Measurements from ENCODE around the gene EEF1A2.

GRCh38 chr20:63469019-63469712 lies 29.7 kb downstream of the EEF1A2 start:
- TF ChIP-seq JAZF1 (CRISPR knock-in tag; IDR thresholded peaks at IDR 0.05) (no peak), ZSCAN18 (CRISPR knock-in tag; IDR thresholded peaks at IDR 0.05) (no peak), PRRX2 (CRISPR knock-in tag; IDR thresholded peaks at IDR 0.05) (no peak), CTCF (IDR thresholded peaks at IDR 0.05) (no peak), USF1 (CRISPR knock-in tag; IDR thresholded peaks at IDR 0.05) (no peak), ARID4B (CRISPR knock-in tag; IDR thresholded peaks at IDR 0.05; ENCODE audit: borderline replicate concordance) (no peak), RELA (CRISPR knock-in tag; IDR thresholded peaks at IDR 0.05; ENCODE audit: borderline replicate concordance) (no peak), NR3C1 (CRISPR knock-in tag; conservative IDR thresholded peaks at IDR 0.05; ENCODE audit: low read depth) (no peak), JUN (CRISPR knock-in tag; IDR thresholded peaks at IDR 0.05) (no peak), HMGXB4 (CRISPR knock-in tag; IDR thresholded peaks at IDR 0.05) (no peak), ZBTB21 (CRISPR knock-in tag; IDR thresholded peaks at IDR 0.05; ENCODE audit: borderline replicate concordance) (no peak), ATF6 (CRISPR knock-in tag; IDR thresholded peaks at IDR 0.05) (no peak)

Measured in WTC11 (cell line).